ENCODE results near the gene ZNF554.

The ZNF554 gene

DNA sequence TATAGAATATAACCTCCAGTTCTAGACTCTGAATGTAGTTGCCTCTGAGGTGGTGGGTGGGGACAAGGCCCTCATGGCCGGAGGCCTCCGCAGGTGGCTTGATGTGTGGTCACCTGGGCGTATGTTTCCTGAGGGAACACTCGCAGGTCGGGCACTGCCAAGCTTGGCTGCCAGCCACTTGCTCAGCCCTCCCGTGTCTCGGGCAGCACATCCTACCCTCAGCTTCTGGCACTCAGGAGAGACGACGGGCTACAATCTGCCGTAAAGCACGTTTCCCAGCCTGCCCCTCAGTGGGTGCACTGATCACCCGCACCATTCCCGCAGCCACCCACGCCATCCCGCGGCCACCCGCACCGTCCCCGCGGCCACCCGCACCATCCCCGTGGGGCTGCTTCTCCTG lies 19.2 kb upstream of the ZNF554 start:
- TF ChIP-seq ZFX (IDR thresholded peaks at IDR 0.05): no peak
- no peak for TF ChIP-seq CTCF (conservative IDR thresholded peaks at IDR 0.05)
- no peak overlapping the region for H3K27ac ChIP-seq

DNA sequence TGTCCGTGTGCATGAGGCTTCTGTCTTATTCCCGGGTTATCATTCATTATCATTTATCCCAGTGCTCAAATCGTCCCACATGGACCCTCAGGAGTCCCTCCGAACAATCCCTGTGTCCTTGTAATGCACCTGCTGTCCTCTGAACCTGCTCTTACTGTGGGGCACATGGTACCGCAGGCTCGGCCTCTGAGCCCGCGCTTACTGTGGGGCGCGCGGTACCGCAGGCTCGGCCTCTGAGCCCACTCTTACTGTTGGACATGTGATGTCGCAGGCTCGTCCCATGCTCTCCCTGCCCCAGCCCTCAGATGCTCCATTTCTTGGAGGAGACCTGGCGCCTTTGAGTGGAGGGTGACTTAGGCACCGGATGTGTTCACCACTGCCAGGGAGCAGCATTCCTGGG lies 16.8 kb upstream of the ZNF554 start:
- no peak overlapping the region for H3K27ac ChIP-seq
- TF ChIP-seq CTCF (conservative IDR thresholded peaks at IDR 0.05): no peak
- TF ChIP-seq ZFX (IDR thresholded peaks at IDR 0.05): no peak

GRCh38 chr19:2803486-2804155 lies 16.0 kb upstream of the ZNF554 start:
- no peak overlapping the region for H3K27ac ChIP-seq
- TF ChIP-seq CTCF (conservative IDR thresholded peaks at IDR 0.05): no peak
- TF ChIP-seq ZFX (IDR thresholded peaks at IDR 0.05): no peak

DNA sequence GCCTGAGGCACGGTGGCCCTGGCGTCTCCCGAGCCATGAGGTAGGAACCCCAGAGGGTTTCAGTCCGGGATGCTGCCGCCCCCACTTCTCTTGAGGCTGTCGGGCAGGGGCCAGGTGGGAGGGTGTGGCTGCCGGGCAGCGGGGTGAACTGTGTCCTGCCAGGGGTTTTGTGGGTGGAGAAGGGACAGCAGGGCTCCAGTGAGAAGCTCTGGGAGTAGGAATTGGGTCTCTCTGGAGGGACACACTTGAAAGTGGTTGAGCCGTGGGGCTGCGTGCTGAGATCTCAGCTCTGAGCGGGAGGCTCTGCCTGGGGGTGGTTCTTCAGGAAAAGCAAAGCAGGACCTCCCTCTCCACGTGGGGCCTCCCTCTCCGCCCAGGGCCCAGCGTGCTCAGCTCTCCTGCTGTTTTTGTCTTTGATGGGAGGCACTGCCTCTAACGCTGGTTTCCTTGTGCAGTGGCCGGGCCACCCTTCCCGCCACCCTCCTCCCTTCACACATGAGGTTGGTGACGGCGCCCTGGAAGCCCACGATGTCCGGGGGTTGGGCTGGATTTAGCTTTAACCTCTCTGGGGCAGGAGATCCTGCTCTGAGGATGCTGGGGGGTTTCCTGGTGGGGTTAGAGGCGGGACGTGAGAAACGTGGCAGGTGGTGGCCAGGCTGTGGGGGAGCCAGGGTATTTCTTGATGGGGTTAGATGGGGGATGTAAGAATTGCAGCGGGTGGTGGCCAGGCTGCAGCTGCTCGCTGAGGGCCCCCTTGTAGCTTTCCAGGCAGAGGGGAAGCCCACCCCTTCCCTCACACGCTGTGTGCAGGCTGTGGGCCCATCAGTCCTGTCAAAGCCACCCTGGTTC lies 15.3 kb upstream of the ZNF554 start:
- H3K27ac ChIP-seq: no peak overlapping the region
- TF ChIP-seq ZFX (IDR thresholded peaks at IDR 0.05) (no peak), CTCF (conservative IDR thresholded peaks at IDR 0.05) (no peak)

GRCh38 chr19:2805261-2805900 lies 14.3 kb upstream of the ZNF554 start:
- TF ChIP-seq ZFX (IDR thresholded peaks at IDR 0.05): no peak
- no peak for TF ChIP-seq CTCF (conservative IDR thresholded peaks at IDR 0.05)
- H3K27ac ChIP-seq: no peak overlapping the region

DNA sequence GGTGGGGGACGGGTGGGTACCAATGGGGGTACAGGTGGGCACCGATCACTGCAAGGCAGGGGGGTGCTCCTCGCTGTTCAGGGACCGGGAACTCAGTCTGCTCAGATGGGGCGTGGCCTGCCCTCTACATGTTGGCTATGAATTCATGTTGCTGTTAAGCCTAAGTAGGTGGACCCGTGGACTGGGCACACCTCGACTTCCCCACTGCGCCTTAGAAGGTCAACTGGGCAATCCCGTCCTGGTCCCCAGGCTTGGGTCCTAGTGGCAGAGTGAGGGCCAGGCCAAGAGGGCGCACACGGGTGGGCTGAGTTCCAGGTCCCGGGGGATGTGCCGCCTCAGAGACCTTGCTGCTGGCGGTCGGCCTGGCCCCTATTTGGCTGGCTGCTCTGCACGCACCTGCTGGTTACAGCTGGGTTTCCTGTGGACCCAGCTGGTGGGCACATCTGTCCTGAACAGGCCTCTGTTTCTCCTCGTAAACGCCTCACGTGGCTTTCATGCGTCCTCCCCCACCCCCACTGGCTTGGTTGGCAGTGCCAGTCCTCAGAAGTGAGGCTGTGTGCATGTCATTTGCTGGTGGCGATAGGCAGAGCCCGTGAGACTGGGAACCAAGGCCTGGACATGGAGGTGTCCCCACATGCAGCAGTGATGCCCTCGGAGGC lies 13.5 kb upstream of the ZNF554 start:
- H3K27ac ChIP-seq: no peak overlapping the region
- no peak for TF ChIP-seq ZFX (IDR thresholded peaks at IDR 0.05)
- no peak for TF ChIP-seq CTCF (conservative IDR thresholded peaks at IDR 0.05)

All from C4-2B (cell line).